LHCN-M2 (cell line): ENCODE results near the gene TM4SF1. TPM values are rescaled to one million over a fixed set of nuclear protein-coding genes. Genes with fewer than 3 reads are reported as not detected.
A peak's percentile ranks its signal among the peaks of the same experiment; 100 is the strongest.

Source experiments
- DNase-seq: peaks from one replicate; pipeline ENCODE4 v3.0.0-alpha.2; 2012; ENCODE audit warnings: low read depth
- polyA plus RNA-seq: library from polyadenylated mRNA; unstranded; fragments of >200 nt; gene quantifications from one replicate; pipeline ENCODE4 v1.2.1, GENCODE V29; 2012; ENCODE audit warnings: missing spikeins
- total RNA-seq: library from RNA; depleted of rRNA; stranded (reverse); fragments of >200 nt; gene quantifications from 2 replicates; pipeline ENCODE4 v1.2.3, GENCODE V29; 2014; rRNA removed

Gene TM4SF1, protein sequence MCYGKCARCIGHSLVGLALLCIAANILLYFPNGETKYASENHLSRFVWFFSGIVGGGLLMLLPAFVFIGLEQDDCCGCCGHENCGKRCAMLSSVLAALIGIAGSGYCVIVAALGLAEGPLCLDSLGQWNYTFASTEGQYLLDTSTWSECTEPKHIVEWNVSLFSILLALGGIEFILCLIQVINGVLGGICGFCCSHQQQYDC
- 405 and 503 TPM in 2 replicates for total RNA-seq
- polyA plus RNA-seq: 180 TPM

DNA sequence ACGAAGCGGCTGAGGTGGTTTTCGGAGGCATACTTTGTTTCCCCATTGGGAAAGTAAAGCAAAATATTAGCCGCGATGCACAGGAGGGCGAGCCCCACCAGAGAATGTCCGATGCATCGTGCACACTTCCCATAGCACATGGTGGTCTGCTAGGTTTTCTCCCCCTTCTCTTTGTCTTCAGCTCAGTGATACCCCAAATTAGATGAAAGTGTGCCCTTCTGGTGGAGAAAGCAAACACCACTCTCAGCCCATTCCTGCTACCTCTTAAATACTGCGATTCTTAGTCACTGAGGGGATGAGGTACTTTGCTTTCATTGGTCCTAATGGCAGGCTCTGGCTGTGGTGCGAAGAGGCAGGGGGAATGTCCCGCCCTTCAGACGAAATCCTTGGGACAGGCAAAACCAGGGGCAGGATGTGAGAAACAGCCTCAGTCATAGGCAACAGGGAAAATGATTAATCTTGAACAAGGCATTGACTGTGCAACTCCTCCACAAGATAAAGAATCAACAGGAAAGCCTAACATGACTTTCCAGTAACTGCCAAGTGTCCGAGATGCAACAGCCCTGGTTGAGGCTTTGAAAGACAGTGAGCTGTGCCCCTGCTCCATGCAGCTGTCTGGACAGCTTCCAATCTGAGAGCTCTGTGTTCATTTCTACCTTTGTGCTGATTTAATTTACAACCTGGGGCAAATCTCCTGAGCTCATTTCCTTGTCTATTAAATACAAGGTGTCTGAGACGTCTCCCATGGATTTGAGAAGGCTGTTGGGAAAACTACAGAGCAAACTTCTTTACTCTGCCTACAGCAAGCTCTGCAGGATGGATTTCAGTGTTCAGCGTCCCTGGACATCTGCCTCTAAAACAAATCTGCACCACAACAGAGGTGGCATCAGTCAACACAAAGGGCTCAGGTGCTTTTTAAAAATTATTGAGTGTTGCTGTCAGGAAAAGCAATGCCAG is at the start of gene TM4SF1:
Gene TM4SF1 (minus strand): TSS at position 242 of the 957 bp plus-strand sequence. CDS start 102 bp downstream, at position 140.
- DNase-seq: peak; percentile 99

DNA sequence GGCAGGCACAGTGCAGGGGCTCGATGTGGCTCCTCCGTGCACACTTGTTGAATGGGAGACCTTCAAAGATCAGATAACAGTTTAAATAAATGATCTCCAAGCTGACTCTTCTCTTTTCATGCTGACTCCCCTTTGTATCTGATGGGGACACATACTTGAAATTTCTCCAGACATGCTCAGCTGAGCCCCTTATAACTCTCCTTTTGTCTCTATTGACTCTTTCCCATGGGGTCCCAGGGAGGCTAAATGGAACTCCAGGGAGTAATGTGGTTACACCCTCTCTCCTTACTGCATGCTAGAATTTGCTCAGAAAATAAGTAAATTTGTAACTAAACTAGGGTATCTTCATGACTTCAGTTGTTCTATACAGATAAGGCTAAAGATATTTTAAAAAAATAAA is 48.9 kb upstream of the TM4SF1 start:
- no peak for DNase-seq

DNA sequence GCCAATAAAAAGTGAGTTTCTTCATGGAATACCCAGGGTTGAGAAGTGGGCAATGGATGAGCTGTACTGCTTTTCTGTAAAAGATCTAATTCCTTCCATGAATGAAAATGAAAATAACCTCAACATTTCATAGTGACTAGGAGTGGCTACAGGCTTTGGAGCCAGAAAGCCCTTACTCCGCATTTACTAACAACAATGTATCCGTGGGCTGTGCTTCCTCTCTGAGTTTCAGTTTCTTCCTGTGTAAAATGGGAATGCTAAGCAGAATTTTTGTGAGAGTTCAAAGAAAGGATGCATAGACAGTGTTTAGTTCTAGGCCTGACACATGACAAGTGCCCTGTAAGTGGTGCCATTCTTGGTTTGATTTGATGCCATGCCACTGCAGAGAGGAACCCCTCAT is 47.5 kb upstream of the TM4SF1 start:
- no peak for DNase-seq

DNA sequence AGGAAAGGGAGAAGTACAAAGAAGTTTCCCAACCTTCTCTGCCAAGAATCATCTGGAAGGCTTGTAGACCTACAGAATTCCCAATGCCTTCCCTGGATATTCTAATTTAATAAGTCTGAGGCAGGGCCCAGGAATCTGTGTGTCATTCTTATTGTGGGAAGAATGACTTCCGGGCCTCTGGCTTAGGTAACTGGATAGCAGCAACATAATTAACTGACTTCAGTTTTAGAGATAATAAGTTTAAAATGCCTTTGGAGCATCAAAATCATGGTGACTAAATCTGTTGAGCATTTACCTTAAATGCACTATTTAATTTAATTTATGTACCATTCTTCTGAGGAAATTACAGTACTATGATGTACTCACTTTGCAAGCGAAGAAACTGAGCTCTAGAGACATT is 44.3 kb upstream of the TM4SF1 start:
- no peak for DNase-seq

DNA sequence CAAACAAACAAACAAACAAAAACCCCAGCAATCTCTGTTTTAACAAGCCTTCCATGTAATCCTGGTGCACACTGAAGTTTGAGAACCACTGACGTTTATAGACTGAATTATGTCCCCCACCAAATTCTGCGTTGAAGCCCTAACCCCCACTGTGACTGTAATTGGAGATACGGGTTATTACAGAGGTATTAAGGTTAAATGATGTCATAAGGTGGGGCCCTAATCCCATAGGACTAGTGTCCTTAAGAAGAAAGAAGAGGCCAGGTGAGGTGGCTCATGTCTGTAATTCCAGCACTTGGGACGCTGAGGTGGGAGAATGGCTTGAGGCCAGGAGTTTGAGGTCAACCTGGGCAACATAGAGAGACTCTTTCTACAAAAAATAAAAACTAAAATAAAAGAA is 42.4 kb upstream of the TM4SF1 start:
- no peak for DNase-seq

DNA sequence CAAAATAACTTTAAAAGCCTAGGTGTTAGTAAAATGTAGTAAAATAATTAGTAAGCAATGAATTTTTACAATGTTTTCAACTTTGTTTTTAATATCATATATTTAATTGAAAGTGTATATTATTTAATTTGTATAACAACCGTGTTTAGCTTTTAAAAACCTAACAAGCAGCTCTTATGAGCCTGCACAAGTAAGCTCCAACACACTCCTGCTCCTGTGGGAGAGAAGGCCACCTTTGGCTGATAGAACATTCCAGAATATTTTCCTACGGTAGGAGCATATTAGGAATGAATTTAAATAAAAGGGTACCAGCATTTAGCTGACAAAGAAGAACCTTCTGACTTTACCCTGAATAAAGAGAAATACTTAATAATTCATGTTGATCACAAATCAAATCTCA is 40.3 kb upstream of the TM4SF1 start:
- no peak for DNase-seq

DNA sequence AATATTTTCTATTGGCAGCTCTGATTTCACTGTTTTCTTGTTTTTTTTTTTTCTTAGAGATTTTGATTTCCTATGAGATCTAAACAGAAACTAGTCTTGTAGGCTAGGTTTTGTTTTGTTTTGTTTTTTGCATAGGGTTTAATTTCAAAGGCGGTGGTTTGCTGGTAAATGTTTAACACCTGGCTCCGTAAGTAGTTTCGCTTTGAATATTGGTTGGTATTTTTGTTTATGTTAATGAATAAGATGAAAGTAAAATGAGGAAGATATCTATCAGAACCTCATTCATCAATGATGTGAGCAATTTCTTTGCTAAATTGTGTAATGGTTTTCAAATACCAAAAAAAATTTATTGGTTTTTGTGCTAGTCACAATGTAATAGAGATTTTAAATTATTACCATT is 39.7 kb upstream of the TM4SF1 start:
- no peak for DNase-seq

DNA sequence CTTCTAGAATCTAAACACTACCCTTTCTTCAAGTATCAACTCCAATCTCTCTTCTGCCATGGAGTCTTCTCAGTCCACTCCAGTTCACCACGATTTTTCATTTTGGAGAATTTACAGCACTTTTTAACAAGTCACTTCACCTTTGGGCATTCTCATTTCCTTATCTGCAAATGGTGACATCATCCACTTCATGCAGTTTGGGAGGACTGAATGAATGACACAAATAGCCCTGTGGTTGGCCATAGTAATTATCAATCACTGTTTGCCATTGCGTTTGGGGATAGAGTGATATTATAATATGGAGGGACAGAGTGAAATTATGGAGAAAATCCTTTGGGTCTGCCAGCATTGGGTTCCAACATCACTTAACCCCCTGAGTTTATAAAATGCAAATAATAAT is 38.0 kb upstream of the TM4SF1 start:
- DNase-seq: no peak

DNA sequence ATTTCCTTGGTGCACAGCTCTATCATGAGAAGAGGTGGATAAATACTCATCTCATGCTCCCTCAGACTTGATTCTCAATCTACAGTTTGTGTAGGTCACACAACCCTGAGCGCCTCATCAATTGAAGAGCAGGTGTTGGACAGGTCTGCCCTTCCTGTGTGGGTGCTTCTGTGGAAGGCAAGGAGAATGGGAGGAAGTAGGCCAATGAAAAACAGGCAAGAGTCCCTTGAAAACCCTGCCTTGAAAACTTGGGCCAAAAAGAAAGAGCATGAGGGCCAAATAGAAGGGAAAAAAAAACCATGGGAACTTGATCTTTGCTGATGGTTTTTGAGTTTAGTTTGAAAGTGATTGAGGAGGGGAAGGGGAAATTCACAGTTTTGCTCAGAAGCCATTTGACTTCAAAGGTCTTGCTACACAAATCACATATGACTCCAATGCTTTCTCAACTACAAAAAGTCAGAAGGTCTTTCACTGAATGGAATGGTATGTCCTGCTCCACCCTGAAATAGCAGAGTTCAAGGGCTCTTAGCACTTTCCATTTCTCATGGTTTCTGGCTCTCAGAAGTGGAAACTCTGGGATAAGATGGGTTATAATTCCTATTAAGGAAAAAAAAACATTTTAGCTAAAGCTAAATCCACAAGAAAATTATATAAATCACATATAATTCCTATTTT is 37.2 kb upstream of the TM4SF1 start:
- DNase-seq: no peak

DNA sequence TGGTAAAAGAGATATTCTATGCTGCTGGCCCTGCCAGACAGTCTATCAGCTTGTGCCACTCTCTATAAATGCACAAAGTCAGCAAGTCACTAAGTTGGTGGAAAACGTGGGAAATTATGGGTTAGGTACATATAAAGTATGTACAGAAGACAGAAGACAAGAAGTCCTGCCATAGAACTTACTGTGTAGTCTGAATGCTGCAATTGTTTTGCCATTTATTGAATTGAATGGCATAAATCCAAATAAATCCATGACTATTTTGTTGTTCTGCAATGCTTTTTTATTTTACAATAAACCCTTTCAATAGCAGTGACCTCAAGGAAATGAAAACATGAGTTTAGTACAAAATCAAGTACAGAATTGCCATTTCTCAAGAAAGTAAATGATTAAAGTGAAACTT is 34.1 kb upstream of the TM4SF1 start:
- DNase-seq: no peak

DNA sequence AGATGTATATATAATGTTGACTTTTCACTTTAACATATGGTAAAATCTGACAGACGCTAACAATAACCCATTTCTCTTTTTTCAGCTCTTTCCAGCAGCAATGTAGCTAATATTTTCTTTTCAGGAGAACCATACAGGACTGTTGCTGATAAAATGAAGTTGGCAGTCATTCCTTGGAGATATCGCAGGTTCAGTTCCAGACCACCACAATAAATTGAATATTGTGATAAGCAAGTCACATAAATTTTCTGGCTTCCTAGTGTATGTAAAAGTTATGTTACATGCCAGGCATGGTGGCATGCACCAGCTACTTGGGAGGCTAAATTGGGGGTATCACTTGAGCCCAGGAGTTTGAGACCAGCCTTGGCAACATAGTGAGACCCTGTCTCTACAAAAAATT is 31.9 kb upstream of the TM4SF1 start:
- no peak for DNase-seq

DNA sequence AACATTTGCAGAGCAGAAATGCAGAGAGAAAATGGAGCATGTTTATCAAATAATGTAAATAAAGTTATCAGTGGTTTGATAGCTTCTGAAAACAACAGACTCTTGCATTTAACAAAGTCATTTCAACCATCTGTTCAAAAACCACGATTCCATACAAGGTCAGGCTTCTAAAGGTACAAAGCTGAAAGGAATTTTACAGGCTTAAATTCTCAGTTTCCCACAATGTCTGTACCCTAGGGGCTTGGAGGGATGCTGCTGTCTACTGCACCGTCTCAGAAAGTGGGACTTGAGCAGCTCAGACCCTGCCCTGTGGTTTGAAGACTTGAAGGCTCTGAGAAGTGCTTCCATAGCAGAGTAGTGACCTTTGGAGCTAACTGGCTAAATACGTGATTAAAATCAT is 30.4 kb upstream of the TM4SF1 start:
- DNase-seq: no peak

DNA sequence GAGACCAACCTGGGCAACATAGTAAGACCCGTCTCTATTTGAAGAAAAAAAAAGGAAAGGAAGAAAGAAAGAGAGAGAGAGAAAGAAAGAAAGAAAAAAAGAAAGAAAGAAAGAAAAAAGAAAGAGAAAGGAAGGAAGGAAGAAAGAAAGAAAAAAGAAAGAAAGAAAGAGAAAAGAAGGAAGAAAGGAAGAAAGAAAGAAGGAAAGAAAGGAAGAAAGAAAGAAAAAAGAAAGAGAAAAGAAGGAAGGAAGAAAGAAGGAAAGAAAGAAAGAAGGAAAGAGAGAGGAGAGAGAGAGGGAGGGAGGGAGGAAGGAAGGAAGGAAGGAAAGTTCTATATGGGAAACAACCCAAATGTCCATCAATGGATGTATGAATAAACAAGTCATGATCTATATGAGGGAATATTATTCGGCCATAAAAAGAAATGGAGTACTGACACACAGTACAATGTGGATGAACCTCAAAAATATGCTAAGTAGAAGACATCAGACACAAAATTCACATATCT is 28.8 kb upstream of the TM4SF1 start:
- no peak for DNase-seq

DNA sequence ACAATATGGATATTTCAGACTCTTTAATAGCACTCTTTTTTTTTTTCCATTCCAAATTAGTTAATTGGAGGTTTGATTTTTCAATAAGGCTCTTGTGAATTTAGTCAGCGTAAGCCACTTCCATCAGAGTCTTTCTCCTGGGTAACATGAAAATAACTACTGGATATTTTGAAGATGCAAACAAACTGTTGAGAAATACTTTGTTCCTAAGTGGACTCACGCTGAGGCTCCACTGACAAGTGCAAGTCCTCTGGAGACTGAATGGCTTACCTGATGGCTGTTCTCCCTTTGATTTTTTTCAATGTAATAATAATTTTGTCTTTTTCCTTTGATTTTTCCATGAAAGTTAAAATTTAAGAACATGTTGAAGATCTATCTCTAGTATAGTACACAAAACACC is 26.0 kb upstream of the TM4SF1 start:
- DNase-seq: no peak

DNA sequence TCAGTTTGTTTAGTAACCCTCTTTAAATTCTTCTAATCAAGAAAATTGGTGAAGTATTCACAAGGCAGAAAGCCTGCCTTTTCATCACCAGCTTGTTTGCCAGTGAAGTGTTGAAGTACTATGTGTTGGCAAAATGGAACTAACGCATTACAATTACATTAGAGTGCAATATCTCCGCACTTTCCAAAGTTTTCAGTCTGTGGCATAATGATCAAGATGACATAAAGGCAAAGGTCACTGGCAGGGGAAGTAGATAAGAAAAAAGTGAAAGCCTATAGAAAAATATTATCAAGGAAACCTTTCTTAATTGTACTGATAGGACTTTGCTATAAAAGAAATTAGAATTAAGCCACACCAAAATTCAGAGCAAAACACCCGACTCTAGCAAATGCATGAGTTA is 25.0 kb upstream of the TM4SF1 start:
- no peak for DNase-seq

DNA sequence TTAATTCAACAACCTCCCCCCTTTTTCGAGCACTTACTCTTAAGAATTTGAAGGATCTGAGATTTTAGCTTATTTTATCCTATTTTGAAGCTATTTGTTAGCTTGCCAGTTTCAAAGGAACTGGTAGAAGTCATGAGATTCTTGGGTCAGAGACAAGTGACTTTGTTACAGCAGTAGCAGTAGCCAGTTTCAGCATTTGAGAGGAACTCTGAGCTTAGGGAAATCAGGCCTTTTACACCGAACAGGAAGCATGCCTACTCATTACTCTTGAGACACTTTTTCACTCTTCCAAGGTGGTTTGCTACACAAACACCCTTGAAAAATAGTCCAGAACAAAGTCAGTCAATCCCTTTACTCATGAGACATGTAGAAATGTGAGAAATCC is 24.5 kb upstream of the TM4SF1 start:
- DNase-seq: no peak

DNA sequence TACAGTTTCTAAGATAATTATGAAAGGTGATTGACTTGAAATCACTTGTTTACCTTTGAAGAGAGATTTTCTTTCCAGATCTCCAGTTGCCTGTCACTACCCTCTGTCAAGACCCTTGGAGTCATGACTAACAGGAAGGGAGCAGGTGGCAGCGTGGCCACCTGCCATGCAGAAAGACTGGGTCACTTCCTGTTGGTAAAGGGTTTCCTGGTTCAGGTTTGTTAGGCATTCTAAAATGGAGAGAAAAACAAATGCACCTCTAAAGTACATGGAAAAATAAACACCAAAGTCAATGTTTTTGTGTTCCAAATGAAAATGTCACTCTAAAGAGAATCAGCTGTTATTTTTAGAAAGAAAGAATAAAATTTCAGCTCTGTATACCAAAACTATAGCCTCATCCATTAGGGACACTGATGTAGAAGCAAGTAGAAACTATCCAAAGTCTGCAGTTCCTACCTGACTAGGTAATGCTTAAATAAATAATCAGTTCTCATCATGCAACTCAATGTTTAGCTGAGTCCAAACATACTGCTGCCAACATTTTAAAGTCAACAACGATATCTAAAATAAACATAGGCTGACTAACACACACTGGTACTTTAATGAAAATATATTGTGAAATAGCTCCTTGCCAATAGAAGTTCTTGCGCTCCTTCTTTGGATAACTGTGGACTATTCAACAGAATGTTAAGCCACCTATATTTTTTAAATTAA is 23.9 kb upstream of the TM4SF1 start:
- no peak for DNase-seq

DNA sequence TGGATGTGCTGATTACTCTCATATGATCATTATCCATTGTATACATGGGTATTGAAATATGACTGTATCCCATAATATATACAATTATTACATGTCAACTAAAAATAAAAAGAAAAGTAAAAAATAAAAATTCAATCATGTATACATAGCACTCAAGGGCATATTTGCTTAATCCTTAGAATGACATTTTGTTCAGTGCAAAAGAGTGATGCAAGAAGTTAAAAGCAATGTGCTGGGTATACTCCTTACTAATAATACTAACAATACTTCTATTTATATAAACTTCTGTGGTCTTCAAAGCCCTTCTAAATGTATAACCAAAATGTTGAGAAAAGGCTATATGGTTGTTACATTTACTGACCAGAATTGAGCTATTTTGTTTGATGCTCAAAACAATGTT is 23.2 kb upstream of the TM4SF1 start:
- no peak for DNase-seq

DNA sequence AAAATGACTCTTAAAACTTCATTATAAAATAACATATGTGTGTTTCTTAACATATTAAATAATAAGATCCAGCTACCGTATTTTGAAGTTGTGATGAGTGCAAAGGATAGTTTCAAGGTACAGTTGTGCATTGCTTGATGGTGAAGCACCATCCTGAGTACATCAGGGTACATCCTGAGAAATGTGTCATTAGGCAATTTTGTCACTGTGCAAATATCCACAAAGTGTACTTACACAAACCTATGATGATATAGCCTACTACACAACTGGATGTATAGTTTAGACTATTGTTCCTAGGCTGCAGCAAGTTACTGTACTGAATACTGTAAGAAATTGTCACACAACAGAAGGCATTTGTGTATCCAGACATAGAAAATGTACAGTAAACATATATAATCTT is 20.8 kb upstream of the TM4SF1 start:
- no peak for DNase-seq

DNA sequence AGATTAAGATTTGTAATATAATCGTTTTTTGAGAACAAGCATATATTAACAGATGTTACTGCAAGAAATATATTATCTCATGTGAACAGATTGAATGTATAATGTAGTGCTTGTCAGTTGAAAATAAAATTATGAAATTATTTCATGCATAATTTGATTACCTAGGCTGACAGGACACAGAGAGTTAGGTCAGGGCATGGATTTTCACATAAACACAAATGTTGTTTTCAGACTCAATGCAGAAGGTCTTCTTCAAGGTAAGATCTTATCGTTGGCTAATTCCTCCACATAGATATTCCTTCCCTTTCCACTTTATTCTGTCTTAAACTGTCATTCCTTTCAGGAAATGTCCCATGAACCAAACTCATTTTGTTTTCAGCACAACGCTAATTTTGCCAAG is 20.1 kb upstream of the TM4SF1 start:
- DNase-seq: no peak

DNA sequence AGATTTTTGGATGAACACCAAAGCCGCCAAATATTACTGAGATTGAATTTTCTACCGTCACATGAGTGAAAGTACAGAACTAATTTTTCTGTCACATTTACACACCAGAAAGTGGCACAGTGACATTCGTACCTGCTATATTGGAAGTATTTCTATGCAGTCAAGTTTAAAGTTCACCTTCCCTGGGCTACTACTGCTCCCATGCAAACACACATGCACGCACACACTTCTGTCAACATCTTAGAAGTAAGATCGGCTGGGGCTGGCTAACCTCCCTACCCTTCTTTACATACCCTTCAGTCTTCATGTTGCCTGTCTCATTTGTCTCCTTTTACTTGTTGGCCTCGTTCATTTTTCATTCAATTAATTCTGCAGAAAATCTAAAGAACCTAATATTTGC is 19.0 kb upstream of the TM4SF1 start:
- no peak for DNase-seq
